Brain pericyte (primary cell): ENCODE data around the gene BBIP1.
A peak's percentile ranks its signal among the peaks of the same experiment; 100 is the strongest.

Experiments used
- DNase-seq: peaks from one replicate; pipeline ENCODE4 v3.0.0-alpha.2; 2012; ENCODE audit warnings: low read depth, low spot score

Gene BBIP1

GRCh38 chr10:110918643-110919348, at the start of gene BBIP1:
TSS of gene BBIP1 (minus strand) at chr10:110919180. CDS start at chr10:110918157, 1,023 bp downstream.
- DNase-seq = peak; percentile 99

GRCh38 chr10:110967645-110968044, 48.7 kb upstream of the BBIP1 start:
- DNase-seq = no peak

GRCh38 chr10:110967009-110967630, 48.1 kb upstream of the BBIP1 start:
- no peak for DNase-seq

- no peak for DNase-seq
Measured at GRCh38 chr10:110966146-110966545, 47.2 kb upstream of the BBIP1 start.

GRCh38 chr10:110965216-110965615, 46.2 kb upstream of the BBIP1 start:
- no peak for DNase-seq

GRCh38 chr10:110964681-110965080, 45.7 kb upstream of the BBIP1 start:
- DNase-seq = no peak

- DNase-seq = no peak
Measured at GRCh38 chr10:110963162-110963561, 44.2 kb upstream of the BBIP1 start.

GRCh38 chr10:110962443-110962842, 43.5 kb upstream of the BBIP1 start:
- DNase-seq = no peak

GRCh38 chr10:110960333-110960712, 41.3 kb upstream of the BBIP1 start:
- no peak for DNase-seq

GRCh38 chr10:110959379-110960332, 40.7 kb upstream of the BBIP1 start:
- no peak for DNase-seq

- DNase-seq = no peak
Measured at GRCh38 chr10:110957606-110958005, 38.6 kb upstream of the BBIP1 start.

- DNase-seq = no peak
Measured at GRCh38 chr10:110951381-110951780, 32.4 kb upstream of the BBIP1 start.

- no peak for DNase-seq
Measured at GRCh38 chr10:110947061-110947595, 28.1 kb upstream of the BBIP1 start.

GRCh38 chr10:110946496-110946895, 27.5 kb upstream of the BBIP1 start:
- no peak for DNase-seq

GRCh38 chr10:110944792-110945396, 25.9 kb upstream of the BBIP1 start:
- peak; percentile 33 for DNase-seq

GRCh38 chr10:110939419-110939818, 20.4 kb upstream of the BBIP1 start:
- DNase-seq = no peak

- no peak for DNase-seq
Measured at GRCh38 chr10:110936757-110937156, 17.8 kb upstream of the BBIP1 start.

GRCh38 chr10:110932505-110933180, 13.7 kb upstream of the BBIP1 start:
- no peak for DNase-seq

- DNase-seq = no peak
Measured at GRCh38 chr10:110931769-110932381, 12.9 kb upstream of the BBIP1 start.

- no peak for DNase-seq
Measured at GRCh38 chr10:110927461-110927860, 8.5 kb upstream of the BBIP1 start.
